ENCODE measurements around the gene S100A13. TPM values are rescaled to one million over a fixed set of nuclear protein-coding genes. Genes with fewer than 3 reads are reported as not detected.

S100A13 gene
- total RNA-seq, 1 experiment from 2014 or later, result 210 TPM

DNA sequence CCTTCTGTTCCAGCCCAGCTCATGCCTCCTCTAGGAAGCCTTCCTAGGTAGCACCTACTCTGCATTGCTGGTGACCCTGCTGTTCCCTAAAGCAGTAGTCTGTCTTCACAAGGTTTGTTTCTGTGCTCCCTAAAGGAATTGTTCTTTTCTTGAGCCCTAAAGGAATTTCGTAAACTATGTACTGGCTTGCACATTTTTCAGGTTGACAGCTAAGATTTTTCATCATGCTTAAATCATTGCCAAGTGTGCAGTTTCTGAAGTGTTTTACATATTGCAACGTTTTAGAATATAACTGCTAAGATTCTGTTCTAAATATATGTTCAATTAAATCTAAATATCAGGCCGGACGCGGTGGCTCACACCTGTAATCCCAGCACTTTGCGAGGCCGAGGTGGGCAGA lies 27.5 kb downstream of the S100A13 start:
- H3K27me3 Mint-ChIP-seq (ENCODE audit: insufficient read depth, unreplicated experiment), result no peaks in the 10 kb centered on the region
- peaks cover 12% of the 10 kb centered on the region for H3K4me1 Mint-ChIP-seq (ENCODE audit: insufficient read depth, unreplicated experiment)
- DNase-seq (ENCODE audit: unreplicated experiment), result no peak
- BruUV-seq (replicated peaks), result no TSS peak
- ChIA-PET POLR2A (interaction anchor here (0.6 to 6.2 kb wide), 7 partner anchors 8 to 93 kb away, joined by 3 to 74 read pairs (median 8); partner anchors contain the start of genes CHTOP, S100A14, S100A16 and S100A2), CTCF (interaction anchor here (0.9 to 1.3 kb wide), 3 partner anchors 27 to 89 kb away, joined by 3 to 5 read pairs (median 3); no protein-coding TSS in a partner anchor)
- peaks cover 39% of the 10 kb centered on the region for H3K36me3 Mint-ChIP-seq (ENCODE audit: insufficient read depth, unreplicated experiment)
- no peak overlapping the region for H3K4me3 Mint-ChIP-seq (ENCODE audit: unreplicated experiment)
- H3K27ac Mint-ChIP-seq (ENCODE audit: low read depth, unreplicated experiment), result no peak overlapping the region
- H3K9me3 Mint-ChIP-seq (ENCODE audit: unreplicated experiment), result no peaks in the 10 kb centered on the region
- intact Hi-C loops (cut with micrococcal nuclease), result no loop called here
- TF ChIP-seq, protein P1, sequence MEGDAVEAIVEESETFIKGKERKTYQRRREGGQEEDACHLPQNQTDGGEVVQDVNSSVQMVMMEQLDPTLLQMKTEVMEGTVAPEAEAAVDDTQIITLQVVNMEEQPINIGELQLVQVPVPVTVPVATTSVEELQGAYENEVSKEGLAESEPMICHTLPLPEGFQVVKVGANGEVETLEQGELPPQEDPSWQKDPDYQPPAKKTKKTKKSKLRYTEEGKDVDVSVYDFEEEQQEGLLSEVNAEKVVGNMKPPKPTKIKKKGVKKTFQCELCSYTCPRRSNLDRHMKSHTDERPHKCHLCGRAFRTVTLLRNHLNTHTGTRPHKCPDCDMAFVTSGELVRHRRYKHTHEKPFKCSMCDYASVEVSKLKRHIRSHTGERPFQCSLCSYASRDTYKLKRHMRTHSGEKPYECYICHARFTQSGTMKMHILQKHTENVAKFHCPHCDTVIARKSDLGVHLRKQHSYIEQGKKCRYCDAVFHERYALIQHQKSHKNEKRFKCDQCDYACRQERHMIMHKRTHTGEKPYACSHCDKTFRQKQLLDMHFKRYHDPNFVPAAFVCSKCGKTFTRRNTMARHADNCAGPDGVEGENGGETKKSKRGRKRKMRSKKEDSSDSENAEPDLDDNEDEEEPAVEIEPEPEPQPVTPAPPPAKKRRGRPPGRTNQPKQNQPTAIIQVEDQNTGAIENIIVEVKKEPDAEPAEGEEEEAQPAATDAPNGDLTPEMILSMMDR (IDR thresholded peaks at IDR 0.05; ENCODE audit: unreplicated experiment), result no peak

DNA sequence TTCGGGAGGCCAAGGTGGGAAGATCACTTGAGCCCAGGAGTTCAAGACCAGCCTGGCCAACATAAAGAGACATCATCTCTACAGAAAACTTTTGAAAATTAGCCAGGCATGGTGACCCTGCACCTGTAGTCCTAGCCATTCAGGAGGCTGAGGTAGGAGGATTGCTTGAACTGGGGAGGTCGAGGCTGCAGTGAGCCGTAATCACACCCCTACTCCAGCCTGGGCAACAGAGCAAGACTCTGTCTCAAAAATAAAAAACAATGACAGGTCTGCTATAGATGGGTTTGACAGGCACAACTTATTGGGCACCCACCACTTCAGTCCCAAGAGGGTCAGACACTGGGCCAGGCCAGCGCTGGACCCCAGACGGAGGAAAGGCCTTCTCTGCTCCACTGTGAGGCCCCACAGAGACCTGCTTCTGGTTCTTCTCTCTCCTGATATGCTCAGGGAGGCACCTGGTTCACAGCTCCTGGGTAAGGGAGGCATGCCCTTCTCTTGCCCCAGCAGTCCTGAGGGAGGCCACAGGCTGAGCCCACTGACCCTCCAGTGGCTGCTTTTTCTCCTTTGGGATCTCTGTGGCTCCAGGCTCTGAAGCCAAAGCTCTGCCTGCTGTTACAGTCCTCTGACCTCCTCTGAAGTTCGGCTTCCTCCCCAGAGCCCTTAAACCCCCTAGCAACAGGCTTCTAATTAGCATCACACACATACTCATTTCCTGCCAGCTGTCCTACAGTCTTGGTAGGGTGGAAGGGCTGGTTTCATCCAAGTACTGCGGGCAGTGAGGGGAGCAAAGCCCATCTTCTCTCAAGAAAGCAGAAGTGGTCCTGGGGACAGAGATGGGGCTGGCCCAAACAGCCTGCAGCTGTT lies 28.8 kb downstream of the S100A13 start:
- CTCF ChIA-PET, result interaction anchor here (0.6 to 1.2 kb wide), 6 partner anchors 26 to 246 kb away, joined by 3 to 6 read pairs (median 3); partner anchors contain the start of genes S100A1 and S100A13

DNA sequence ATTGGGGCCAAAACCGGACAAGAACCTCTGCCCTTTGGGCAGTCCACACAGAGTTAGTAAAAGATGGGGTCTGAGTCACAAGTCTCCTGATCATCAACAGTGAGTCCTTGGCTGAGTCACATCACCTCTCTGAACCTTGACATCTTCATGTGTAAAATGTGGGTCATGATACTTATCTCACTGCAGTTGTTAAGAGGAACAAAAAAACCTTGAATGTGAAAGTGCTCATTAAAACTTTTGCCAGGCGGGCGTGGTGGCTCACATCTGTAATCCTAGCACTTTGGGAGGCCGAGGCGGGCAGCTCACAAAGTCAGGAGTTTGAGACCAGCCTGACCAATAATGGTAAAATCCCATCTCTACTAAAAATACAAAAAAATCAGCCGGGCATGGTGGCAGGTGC lies 30.1 kb downstream of the S100A13 start:
- Mint-ChIP-seq H3K36me3 (ENCODE audit: insufficient read depth, unreplicated experiment) (peaks cover 33% of the 10 kb centered on the region), H3K9me3 (ENCODE audit: unreplicated experiment) (no peaks in the 10 kb centered on the region), H3K4me3 (ENCODE audit: unreplicated experiment) (no peak overlapping the region), H3K27ac (ENCODE audit: low read depth, unreplicated experiment) (peak overlapping the region; percentile 14), H3K27me3 (ENCODE audit: insufficient read depth, unreplicated experiment) (no peaks in the 10 kb centered on the region), H3K4me1 (ENCODE audit: insufficient read depth, unreplicated experiment) (peaks cover 12% of the 10 kb centered on the region)
- peak; percentile 68 for DNase-seq (ENCODE audit: unreplicated experiment)
- ChIA-PET POLR2A (interaction anchor here (0.9 to 6.2 kb wide), 6 partner anchors 11 to 21 kb away, joined by 3 to 74 read pairs (median 6); partner anchors contain the start of genes S100A14 and S100A16), CTCF (interaction anchor here (0.9 kb wide), 1 partner anchor 11 kb away, joined by 3 read pairs; no protein-coding TSS in a partner anchor)
- TF ChIP-seq, protein P1 (IDR thresholded peaks at IDR 0.05; ENCODE audit: unreplicated experiment), result no peak
- intact Hi-C loops (cut with micrococcal nuclease), result loop anchor here (2.0 kb wide), 1 partner anchor 14 kb away; no protein-coding TSS in a partner anchor
- no TSS peak for BruUV-seq (replicated peaks)

More for the DNA sequence above, 28.8 kb downstream of the S100A13 start:
- H3K9me3 Mint-ChIP-seq (ENCODE audit: unreplicated experiment), result no peaks in the 10 kb centered on the region
- no peak for DNase-seq (ENCODE audit: unreplicated experiment)
- peaks cover 12% of the 10 kb centered on the region for H3K4me1 Mint-ChIP-seq (ENCODE audit: insufficient read depth, unreplicated experiment)
- intact Hi-C loops (cut with micrococcal nuclease), result no loop called here
- TF ChIP-seq, protein P1 (IDR thresholded peaks at IDR 0.05; ENCODE audit: unreplicated experiment), result no peak
- POLR2A ChIA-PET, result interaction anchor here (0.7 to 6.2 kb wide), 12 partner anchors 10 to 92 kb away, joined by 3 to 74 read pairs (median 5); partner anchors contain the start of genes CHTOP, S100A1, S100A13 and S100A14
- H3K4me3 Mint-ChIP-seq (ENCODE audit: unreplicated experiment), result no peak overlapping the region
- peak overlapping the region; percentile 14 for H3K27ac Mint-ChIP-seq (ENCODE audit: low read depth, unreplicated experiment)
- peaks cover 33% of the 10 kb centered on the region for H3K36me3 Mint-ChIP-seq (ENCODE audit: insufficient read depth, unreplicated experiment)
- H3K27me3 Mint-ChIP-seq (ENCODE audit: insufficient read depth, unreplicated experiment), result no peaks in the 10 kb centered on the region
- BruUV-seq (replicated peaks), result no TSS peak

DNA sequence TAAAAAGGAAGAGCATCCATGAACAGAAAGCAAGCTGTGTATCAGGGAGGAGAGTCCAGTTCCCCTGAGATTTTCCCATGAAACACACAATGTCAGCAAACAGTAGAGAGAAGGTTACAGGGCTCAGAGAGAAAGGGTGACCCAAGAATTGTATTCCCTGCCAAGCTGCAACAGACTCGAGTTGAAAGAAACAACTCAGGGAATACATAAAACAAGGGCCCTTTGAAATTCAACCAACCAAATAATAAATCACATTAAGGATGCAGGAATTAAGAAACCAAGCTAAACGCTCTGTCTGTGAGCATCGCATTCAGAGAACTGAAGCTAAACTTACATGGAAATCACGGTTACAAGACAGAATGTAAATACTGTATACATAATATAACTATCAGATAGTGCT lies 34.6 kb downstream of the S100A13 start:
- no peak for DNase-seq (ENCODE audit: unreplicated experiment)
- H3K9me3 Mint-ChIP-seq (ENCODE audit: unreplicated experiment), result no peaks in the 10 kb centered on the region
- peaks cover 12% of the 10 kb centered on the region for H3K36me3 Mint-ChIP-seq (ENCODE audit: insufficient read depth, unreplicated experiment)
- no peak overlapping the region for H3K27ac Mint-ChIP-seq (ENCODE audit: low read depth, unreplicated experiment)
- CTCF ChIA-PET, result interaction anchor here (0.7 to 2.5 kb wide), 7 partner anchors 11 to 241 kb away, joined by 3 to 19 read pairs (median 5); partner anchors contain the start of gene S100A13
- POLR2A ChIA-PET, result interaction anchor here (0.6 to 3.2 kb wide), 14 partner anchors 10 to 133 kb away, joined by 3 to 15 read pairs (median 4); partner anchors contain the start of genes S100A14 and S100A16
- H3K27me3 Mint-ChIP-seq (ENCODE audit: insufficient read depth, unreplicated experiment), result no peaks in the 10 kb centered on the region
- TF ChIP-seq, protein P1 (IDR thresholded peaks at IDR 0.05; ENCODE audit: unreplicated experiment), result no peak
- intact Hi-C loops (cut with micrococcal nuclease), result no loop called here
- BruUV-seq (replicated peaks), result no TSS peak
- H3K4me3 Mint-ChIP-seq (ENCODE audit: unreplicated experiment), result no peak overlapping the region
- peaks cover 10% of the 10 kb centered on the region for H3K4me1 Mint-ChIP-seq (ENCODE audit: insufficient read depth, unreplicated experiment)
